Measurements from ENCODE around the gene RPL12. TPM values are rescaled to one million over a fixed set of nuclear protein-coding genes. Genes with fewer than 3 reads are reported as not detected.
A peak's percentile ranks its signal among the peaks of the same experiment; 100 is the strongest.

RPL12 gene
- total and polyA plus RNA-seq, 2 of the 13 experiments (the other 11 are each of a cell fraction or from before 2014, with no cell fraction given) = 1,551 to 2,590 TPM

DNA sequence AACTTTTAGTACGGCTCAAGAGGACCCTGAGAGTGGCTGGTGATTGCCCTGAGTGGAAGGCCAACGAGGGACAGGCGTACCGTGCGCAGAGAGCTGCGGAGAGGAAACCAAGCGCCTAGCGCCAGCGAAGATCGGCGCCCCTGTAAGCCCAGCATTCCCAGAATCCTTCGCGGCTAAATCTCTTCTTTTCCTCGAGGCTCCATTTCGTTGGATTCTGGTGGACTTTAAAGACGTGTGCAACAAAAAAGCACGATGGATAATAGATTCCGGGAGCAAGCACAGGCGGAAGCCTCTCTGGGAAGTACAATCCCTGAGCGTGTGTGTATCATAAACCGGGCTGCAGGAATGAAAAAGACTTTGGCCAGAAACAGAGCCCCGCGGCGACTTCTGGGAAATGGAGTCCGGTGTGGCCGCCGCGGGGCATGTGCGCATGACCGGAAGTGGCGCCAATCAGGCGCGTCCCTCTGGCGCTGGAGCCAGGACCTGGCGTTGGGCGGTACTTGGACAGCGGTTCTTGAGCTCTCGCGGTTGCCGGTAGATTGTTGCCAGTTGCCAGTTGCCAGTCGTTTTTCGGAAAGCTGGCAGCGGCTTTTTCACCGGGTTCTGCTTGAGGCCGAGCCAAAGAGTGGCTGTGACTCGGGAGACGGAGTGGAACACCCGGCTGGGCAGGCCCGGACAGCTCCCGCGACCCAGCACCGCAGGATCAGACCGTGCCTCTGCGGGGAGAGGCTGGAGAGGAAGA, 27.1 kb downstream of the RPL12 start, which contains the start of gene ZNF79 (continued):
- TF ChIP-seq, protein P1, sequence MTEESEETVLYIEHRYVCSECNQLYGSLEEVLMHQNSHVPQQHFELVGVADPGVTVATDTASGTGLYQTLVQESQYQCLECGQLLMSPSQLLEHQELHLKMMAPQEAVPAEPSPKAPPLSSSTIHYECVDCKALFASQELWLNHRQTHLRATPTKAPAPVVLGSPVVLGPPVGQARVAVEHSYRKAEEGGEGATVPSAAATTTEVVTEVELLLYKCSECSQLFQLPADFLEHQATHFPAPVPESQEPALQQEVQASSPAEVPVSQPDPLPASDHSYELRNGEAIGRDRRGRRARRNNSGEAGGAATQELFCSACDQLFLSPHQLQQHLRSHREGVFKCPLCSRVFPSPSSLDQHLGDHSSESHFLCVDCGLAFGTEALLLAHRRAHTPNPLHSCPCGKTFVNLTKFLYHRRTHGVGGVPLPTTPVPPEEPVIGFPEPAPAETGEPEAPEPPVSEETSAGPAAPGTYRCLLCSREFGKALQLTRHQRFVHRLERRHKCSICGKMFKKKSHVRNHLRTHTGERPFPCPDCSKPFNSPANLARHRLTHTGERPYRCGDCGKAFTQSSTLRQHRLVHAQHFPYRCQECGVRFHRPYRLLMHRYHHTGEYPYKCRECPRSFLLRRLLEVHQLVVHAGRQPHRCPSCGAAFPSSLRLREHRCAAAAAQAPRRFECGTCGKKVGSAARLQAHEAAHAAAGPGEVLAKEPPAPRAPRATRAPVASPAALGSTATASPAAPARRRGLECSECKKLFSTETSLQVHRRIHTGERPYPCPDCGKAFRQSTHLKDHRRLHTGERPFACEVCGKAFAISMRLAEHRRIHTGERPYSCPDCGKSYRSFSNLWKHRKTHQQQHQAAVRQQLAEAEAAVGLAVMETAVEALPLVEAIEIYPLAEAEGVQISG (CRISPR knock-in tag; IDR thresholded peaks at IDR 0.05) = peak; percentile 94
- peak; percentile 96 for TF ChIP-seq ZNF501 (CRISPR knock-in tag; IDR thresholded peaks at IDR 0.05)
- no peak for TF ChIP-seq ZNF652 (CRISPR knock-in tag; IDR thresholded peaks at IDR 0.05; ENCODE audit: borderline replicate concordance, low read depth)
- TF ChIP-seq ZNF496 (CRISPR knock-in tag; IDR thresholded peaks at IDR 0.05; ENCODE audit: insufficient replicate concordance) = no peak
- no peak for TF ChIP-seq RFXANK (CRISPR knock-in tag; IDR thresholded peaks at IDR 0.05)
- TF ChIP-seq SMAD3 (CRISPR knock-in tag; IDR thresholded peaks at IDR 0.05) = peak; percentile 38; the same call in 1 of the 2 replicates
- no peak for TF ChIP-seq ZNF382 (CRISPR knock-in tag; IDR thresholded peaks at IDR 0.05; ENCODE audit: borderline replicate concordance)
- TF ChIP-seq ZFY (CRISPR knock-in tag; IDR thresholded peaks at IDR 0.05) = peak; percentile 91
- peak; percentile 74; the same call in 1 of the 2 replicates for TF ChIP-seq KAT7 (CRISPR knock-in tag; IDR thresholded peaks at IDR 0.05; ENCODE audit: borderline replicate concordance)
- TF ChIP-seq ZFP82 (CRISPR knock-in tag; IDR thresholded peaks at IDR 0.05; ENCODE audit: borderline replicate concordance) = peak; percentile 87
- TF ChIP-seq ZNF317 (CRISPR knock-in tag; IDR thresholded peaks at IDR 0.05) = peak; percentile 16; the same call in 1 of the 2 replicates
- TF ChIP-seq, protein P2, sequence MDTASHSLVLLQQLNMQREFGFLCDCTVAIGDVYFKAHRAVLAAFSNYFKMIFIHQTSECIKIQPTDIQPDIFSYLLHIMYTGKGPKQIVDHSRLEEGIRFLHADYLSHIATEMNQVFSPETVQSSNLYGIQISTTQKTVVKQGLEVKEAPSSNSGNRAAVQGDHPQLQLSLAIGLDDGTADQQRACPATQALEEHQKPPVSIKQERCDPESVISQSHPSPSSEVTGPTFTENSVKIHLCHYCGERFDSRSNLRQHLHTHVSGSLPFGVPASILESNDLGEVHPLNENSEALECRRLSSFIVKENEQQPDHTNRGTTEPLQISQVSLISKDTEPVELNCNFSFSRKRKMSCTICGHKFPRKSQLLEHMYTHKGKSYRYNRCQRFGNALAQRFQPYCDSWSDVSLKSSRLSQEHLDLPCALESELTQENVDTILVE (CRISPR knock-in tag; IDR thresholded peaks at IDR 0.05) = peak; percentile 52; the same call in 1 of the 2 replicates
- peak; percentile 92 for TF ChIP-seq MTF1 (CRISPR knock-in tag; IDR thresholded peaks at IDR 0.05)
- TF ChIP-seq ZNF143 (CRISPR knock-in tag; IDR thresholded peaks at IDR 0.05) = peak; percentile 93
- TF ChIP-seq, protein P3, sequence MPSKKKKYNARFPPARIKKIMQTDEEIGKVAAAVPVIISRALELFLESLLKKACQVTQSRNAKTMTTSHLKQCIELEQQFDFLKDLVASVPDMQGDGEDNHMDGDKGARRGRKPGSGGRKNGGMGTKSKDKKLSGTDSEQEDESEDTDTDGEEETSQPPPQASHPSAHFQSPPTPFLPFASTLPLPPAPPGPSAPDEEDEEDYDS (CRISPR knock-in tag; IDR thresholded peaks at IDR 0.05) = peak; percentile 64
- TF ChIP-seq, protein P4, sequence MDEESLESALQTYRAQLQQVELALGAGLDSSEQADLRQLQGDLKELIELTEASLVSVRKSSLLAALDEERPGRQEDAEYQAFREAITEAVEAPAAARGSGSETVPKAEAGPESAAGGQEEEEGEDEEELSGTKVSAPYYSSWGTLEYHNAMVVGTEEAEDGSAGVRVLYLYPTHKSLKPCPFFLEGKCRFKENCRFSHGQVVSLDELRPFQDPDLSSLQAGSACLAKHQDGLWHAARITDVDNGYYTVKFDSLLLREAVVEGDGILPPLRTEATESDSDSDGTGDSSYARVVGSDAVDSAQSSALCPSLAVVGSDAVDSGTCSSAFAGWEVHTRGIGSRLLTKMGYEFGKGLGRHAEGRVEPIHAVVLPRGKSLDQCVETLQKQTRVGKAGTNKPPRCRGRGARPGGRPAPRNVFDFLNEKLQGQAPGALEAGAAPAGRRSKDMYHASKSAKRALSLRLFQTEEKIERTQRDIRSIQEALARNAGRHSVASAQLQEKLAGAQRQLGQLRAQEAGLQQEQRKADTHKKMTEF (CRISPR knock-in tag; IDR thresholded peaks at IDR 0.05) = peak; percentile 86
- TF ChIP-seq, protein P5, sequence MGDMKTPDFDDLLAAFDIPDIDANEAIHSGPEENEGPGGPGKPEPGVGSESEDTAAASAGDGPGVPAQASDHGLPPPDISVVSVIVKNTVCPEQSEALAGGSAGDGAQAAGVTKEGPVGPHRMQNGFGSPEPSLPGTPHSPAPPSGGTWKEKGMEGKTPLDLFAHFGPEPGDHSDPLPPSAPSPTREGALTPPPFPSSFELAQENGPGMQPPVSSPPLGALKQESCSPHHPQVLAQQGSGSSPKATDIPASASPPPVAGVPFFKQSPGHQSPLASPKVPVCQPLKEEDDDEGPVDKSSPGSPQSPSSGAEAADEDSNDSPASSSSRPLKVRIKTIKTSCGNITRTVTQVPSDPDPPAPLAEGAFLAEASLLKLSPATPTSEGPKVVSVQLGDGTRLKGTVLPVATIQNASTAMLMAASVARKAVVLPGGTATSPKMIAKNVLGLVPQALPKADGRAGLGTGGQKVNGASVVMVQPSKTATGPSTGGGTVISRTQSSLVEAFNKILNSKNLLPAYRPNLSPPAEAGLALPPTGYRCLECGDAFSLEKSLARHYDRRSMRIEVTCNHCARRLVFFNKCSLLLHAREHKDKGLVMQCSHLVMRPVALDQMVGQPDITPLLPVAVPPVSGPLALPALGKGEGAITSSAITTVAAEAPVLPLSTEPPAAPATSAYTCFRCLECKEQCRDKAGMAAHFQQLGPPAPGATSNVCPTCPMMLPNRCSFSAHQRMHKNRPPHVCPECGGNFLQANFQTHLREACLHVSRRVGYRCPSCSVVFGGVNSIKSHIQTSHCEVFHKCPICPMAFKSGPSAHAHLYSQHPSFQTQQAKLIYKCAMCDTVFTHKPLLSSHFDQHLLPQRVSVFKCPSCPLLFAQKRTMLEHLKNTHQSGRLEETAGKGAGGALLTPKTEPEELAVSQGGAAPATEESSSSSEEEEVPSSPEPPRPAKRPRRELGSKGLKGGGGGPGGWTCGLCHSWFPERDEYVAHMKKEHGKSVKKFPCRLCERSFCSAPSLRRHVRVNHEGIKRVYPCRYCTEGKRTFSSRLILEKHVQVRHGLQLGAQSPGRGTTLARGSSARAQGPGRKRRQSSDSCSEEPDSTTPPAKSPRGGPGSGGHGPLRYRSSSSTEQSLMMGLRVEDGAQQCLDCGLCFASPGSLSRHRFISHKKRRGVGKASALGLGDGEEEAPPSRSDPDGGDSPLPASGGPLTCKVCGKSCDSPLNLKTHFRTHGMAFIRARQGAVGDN (CRISPR knock-in tag; IDR thresholded peaks at IDR 0.05) = peak; percentile 89
- TF ChIP-seq RXRB (CRISPR knock-in tag; IDR thresholded peaks at IDR 0.05; ENCODE audit: borderline replicate concordance) = no peak
- peak; percentile 98 for TF ChIP-seq THAP11 (CRISPR knock-in tag; IDR thresholded peaks at IDR 0.05)
- peak; percentile 92 for TF ChIP-seq ELF1 (CRISPR knock-in tag; IDR thresholded peaks at IDR 0.05)

Measured in HepG2 (cell line).